Epithelial cell of proximal tubule (primary cell): ENCODE data around the gene RIN2. TPM values are rescaled to one million over a fixed set of nuclear protein-coding genes. Genes with fewer than 3 reads are reported as not detected.
"Not testable (repeated sequence)": the region's sequence is repeated elsewhere in the genome, so short reads cannot be mapped to it uniquely, and the experiment has no call there.

Source experiments
- DNase-seq: peaks from one replicate; pipeline ENCODE4 v3.0.0-alpha.2; 2011; ENCODE audit warnings: low read depth
- H3K4me3 ChIP-seq: 2 replicates; pipeline ENCODE4 v1.5.1; 2011; ENCODE audit warnings: low read depth, mild to moderate bottlenecking, low read length
- total RNA-seq: library from RNA; depleted of rRNA; stranded (reverse); fragments of >200 nt; gene quantifications from 2 replicates; pipeline ENCODE4 v1.2.3, GENCODE V29; 2015
- TF ChIP-seq, protein P1 (sequence below): conservative IDR thresholded peaks from 2 replicates; pipeline ENCODE4 v1.5.1; 2012; ENCODE audit warnings: low read depth, mild to moderate bottlenecking, low read length

Gene RIN2
- total RNA-seq, 1 donor from 2014 or later: 17.5 TPM

DNA sequence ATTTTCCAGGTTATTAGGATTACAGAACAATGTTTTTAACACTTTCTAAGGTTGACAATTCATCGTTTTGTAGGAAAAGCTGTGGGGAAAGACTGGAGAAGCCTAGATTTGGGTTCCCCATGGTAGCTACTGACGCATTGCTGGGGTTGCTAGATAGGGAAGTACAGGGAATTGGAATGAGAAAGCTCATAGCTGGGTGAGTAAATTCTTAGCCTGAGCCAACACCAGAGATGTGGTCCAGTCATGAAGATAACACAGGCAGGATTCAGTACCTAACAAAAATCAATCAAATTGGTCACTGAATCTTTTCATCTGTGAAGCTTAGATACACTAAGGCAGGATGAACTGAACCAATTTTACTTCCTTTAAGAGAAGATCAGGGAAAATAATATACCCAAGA lies 35.7 kb downstream of the RIN2 start:
- DNase-seq: no peak
- TF ChIP-seq, protein P1, sequence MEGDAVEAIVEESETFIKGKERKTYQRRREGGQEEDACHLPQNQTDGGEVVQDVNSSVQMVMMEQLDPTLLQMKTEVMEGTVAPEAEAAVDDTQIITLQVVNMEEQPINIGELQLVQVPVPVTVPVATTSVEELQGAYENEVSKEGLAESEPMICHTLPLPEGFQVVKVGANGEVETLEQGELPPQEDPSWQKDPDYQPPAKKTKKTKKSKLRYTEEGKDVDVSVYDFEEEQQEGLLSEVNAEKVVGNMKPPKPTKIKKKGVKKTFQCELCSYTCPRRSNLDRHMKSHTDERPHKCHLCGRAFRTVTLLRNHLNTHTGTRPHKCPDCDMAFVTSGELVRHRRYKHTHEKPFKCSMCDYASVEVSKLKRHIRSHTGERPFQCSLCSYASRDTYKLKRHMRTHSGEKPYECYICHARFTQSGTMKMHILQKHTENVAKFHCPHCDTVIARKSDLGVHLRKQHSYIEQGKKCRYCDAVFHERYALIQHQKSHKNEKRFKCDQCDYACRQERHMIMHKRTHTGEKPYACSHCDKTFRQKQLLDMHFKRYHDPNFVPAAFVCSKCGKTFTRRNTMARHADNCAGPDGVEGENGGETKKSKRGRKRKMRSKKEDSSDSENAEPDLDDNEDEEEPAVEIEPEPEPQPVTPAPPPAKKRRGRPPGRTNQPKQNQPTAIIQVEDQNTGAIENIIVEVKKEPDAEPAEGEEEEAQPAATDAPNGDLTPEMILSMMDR: no peak
- no peak overlapping the region for H3K4me3 ChIP-seq

DNA sequence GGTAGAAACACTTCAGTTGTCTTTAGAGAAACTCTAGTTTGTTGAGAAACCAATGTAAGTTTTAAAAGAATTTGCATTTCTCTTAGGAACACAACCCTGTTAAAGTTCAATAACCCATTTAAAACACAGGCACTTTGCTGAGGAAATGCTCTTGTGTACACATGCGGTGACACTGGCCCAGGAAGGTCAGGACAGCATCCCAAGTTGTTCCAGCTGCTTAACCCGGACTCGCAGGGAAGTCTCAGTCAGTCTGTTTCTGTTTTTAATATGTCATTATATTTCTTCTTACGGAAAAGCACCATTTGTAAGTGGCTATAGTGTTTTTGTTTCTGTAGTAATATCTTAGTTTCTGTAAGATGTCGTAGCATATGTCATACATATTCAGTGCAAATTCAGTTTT lies 36.9 kb downstream of the RIN2 start:
- TF ChIP-seq, protein P1: no peak
- DNase-seq: no peak
- H3K4me3 ChIP-seq: no peak overlapping the region

DNA sequence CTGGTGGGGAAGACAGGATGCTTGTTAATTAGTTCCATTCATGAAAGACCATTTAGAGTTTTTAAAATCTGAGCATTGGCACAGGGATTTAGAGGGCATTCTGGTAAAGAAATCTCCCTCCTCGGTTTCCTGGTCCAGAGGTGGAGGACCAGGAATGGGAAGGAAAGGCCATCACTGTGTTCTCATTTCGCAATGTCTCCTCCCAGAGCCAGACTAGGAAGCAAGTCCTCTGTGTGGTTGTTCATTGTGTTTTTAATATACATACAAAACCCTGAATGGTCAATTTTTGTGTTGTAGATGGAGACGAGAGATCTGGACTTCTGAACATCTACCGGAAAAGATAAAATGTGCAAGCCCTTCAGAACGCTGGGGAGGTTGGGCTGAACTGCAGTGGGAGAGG lies 41.3 kb downstream of the RIN2 start:
- TF ChIP-seq, protein P1: no peak

DNA sequence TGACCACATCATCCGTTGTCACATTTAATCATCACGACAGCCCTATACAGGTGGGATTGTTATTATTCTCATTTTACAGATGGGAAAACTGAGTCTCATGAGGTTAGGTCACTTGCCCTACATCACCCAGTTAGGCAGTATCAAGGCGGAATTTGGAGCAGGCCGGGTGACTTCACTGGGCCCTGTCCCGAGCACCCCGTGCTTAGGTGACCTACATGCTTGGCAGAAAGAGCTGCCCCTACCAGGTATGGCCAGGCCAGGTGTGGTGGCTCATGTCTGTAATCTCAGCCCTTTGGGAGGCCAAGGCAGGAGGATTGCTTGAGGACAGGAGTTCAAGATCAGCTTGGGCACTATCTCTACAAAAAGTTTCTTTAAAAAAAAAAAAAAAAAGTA lies 44.0 kb downstream of the RIN2 start:
- H3K4me3 ChIP-seq: no peak overlapping the region
- DNase-seq: no peak
- TF ChIP-seq, protein P1: no peak

More for the DNA sequence above, 41.3 kb downstream of the RIN2 start:
- no peak for DNase-seq
- no peak overlapping the region for H3K4me3 ChIP-seq

DNA sequence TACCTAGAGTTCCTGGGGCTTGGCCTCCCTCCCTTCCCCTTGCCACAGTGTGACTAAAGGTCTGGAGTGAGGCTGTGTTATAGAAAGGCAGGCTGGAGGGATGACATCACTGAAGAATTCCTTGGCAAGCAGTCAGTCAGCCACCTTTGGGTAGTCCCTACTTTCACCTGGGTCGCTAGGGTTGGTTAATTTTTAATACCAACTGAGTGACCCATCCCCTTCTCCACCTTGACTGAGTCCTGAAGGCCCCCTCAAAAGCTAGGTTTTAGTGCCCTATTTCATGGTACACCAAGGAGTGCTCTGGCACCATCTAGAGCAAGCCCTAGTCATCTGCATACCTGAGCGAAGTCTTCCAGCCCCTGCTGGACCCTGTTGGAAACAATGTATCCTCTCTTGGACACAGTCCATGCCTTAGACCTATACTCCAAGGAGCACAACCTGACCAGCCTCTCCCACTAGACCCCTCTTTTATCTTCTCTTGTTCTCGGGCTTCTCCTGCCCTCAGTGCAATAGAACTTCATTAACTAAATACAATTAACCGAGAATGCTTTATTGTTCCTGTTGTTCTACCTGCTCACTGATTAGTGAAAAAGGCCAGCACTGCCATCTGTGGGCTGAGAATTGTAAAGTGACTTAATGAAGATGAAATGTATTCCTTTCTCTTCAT lies 44.6 kb downstream of the RIN2 start:
- TF ChIP-seq, protein P1: peak; percentile 75
- no peak overlapping the region for H3K4me3 ChIP-seq
- peak; percentile 70 for DNase-seq

DNA sequence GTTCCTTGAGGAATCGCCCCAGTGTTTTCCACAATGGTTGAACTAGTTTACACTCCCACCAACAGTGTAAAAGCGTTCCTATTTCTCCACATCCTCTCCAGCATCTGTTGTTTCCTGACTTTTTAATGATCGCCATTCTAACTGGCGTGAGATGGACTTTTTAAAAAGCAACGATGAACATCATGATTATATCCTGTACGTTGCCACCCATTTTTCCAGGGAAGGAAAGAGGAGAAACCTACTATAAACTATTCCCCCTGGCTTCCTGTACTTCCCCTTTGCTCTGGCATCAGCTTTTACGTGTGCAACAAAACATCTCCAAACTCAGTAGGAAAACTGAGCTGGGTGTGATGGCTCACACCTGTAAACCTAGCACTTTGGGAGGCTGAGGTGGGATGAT lies 48.2 kb downstream of the RIN2 start:
- DNase-seq, H3K4me3 ChIP-seq: not testable (repeated sequence)

- TF ChIP-seq, protein P1: no peak
- H3K4me3 ChIP-seq: no peak overlapping the region
- DNase-seq: no peak
These were observed 48.7 kb downstream of the RIN2 start for GRCh38 chr20:19806806-19807190.
